Trophoblast cell (in vitro differentiated cells and primary cell): ENCODE measurements around the gene SERPINB6.

Source experiments
- DNase-seq, 2 donors: peaks; one replicate each; pipeline ENCODE4 v3.0.0-alpha.2; 2016
- H2AFZ ChIP-seq: 2 replicates; pipeline ENCODE4 v1.6.1; 2013; ENCODE audit warnings: low read length, moderate library complexity, mild to moderate bottlenecking; ENCODE audit not compliant: insufficient read depth, poor library complexity
- H2AK5ac ChIP-seq: 2 replicates; pipeline ENCODE4 v1.6.1; 2013; ENCODE audit warnings: mild to moderate bottlenecking, low read length
- H2BK120ac ChIP-seq: 2 replicates; pipeline ENCODE4 v1.6.1; 2013; ENCODE audit warnings: low read length, mild to moderate bottlenecking, moderate library complexity; ENCODE audit not compliant: insufficient read depth, poor library complexity
- H2BK12ac ChIP-seq: 2 replicates; pipeline ENCODE4 v1.6.1; 2013; ENCODE audit warnings: mild to moderate bottlenecking, low read length, moderate library complexity
- H2BK5ac ChIP-seq: 2 replicates; pipeline ENCODE4 v1.6.1; 2013; ENCODE audit warnings: low read length, low read depth, moderate library complexity, mild to moderate bottlenecking; ENCODE audit not compliant: poor library complexity
- H3K14ac ChIP-seq: 2 replicates; pipeline ENCODE4 v1.6.1; 2013; ENCODE audit warnings: mild to moderate bottlenecking, low read length
- H3K18ac ChIP-seq: 2 replicates; pipeline ENCODE4 v1.6.1; 2013; ENCODE audit warnings: mild to moderate bottlenecking, low read length
- H3K23ac ChIP-seq: 2 replicates; pipeline ENCODE4 v1.6.1; 2013; ENCODE audit warnings: low read length
- H3K27ac ChIP-seq: 2 replicates; pipeline ENCODE4 v1.5.1; 2013; ENCODE audit warnings: low read depth, mild to moderate bottlenecking, inconsistent platforms, low read length, moderate library complexity
- H3K27me3 ChIP-seq: 2 replicates; pipeline ENCODE4 v1.6.1; 2013; ENCODE audit warnings: inconsistent platforms, mild to moderate bottlenecking, low read length, moderate library complexity; ENCODE audit not compliant: insufficient read depth
- H3K36me3 ChIP-seq, 2 experiments: 1 replicate in 1 of 2; 2 replicates in 1 of 2; pipeline ENCODE4 v1.6.1; 2013; ENCODE audit warnings: low read length in 2 of 2, mild to moderate bottlenecking in 2 of 2, moderate library complexity in 1 of 2; ENCODE audit not compliant: insufficient read depth in 2 of 2, control insufficient read depth in 1 of 2
- H3K4ac ChIP-seq: 2 replicates; pipeline ENCODE4 v1.6.1; 2013; ENCODE audit warnings: low read depth, mild to moderate bottlenecking, low read length, moderate library complexity
- H3K4me1 ChIP-seq, 2 experiments: 1 replicate in 1 of 2; 2 replicates in 1 of 2; pipeline ENCODE4 v1.6.1; 2013; ENCODE audit warnings: low read length in 2 of 2, mild to moderate bottlenecking in 2 of 2, moderate library complexity in 1 of 2; ENCODE audit not compliant: insufficient read depth in 2 of 2, control insufficient read depth in 1 of 2
- H3K4me2 ChIP-seq: 2 replicates; pipeline ENCODE4 v1.6.1; 2013; ENCODE audit warnings: inconsistent platforms, mild to moderate bottlenecking, low read length, moderate library complexity
- H3K4me3 ChIP-seq: 2 replicates; pipeline ENCODE4 v1.5.1; 2013; ENCODE audit warnings: mild to moderate bottlenecking, low read depth, low read length, inconsistent platforms
- H3K79me1 ChIP-seq: one replicate; pipeline ENCODE4 v1.6.1; 2013; ENCODE audit warnings: low read length
- H3K79me2 ChIP-seq: 2 replicates; pipeline ENCODE4 v1.6.1; 2013; ENCODE audit warnings: low read length, mild to moderate bottlenecking; ENCODE audit not compliant: control insufficient read depth, insufficient read depth, poor library complexity
- H3K9ac ChIP-seq: 2 replicates; pipeline ENCODE4 v1.6.1; 2013; ENCODE audit warnings: mild to moderate bottlenecking, low read length
- H3K9me3 ChIP-seq: 2 replicates; pipeline ENCODE4 v1.6.1; 2013; ENCODE audit warnings: low read depth, mild to moderate bottlenecking, control low read depth, inconsistent platforms, low read length; ENCODE audit not compliant: insufficient read depth
- H4K12ac ChIP-seq: 2 replicates; pipeline ENCODE4 v1.6.1; 2013; ENCODE audit warnings: low read depth, mild to moderate bottlenecking, low read length, moderate library complexity
- H4K8ac ChIP-seq: 2 replicates; pipeline ENCODE4 v1.6.1; 2013; ENCODE audit warnings: low read depth, mild to moderate bottlenecking, low read length, moderate library complexity
- H4K91ac ChIP-seq: one replicate; pipeline ENCODE4 v1.6.1; 2013; ENCODE audit warnings: low read depth, mild to moderate bottlenecking, low read length, moderate library complexity
- WGBS: extraction: QIAGEN DNeasy Blood & Tissue Kit; methylation state at CpG from one replicate; pipeline ENCODE4 v1.1.7; 2013; ENCODE audit warnings: missing lambda C conversion rate; ENCODE audit not compliant: insufficient read length, insufficient coverage; ENCODE audit errors: extremely low coverage; 5-methylcytosine and 5-hydroxymethylcytosine counted together

Gene SERPINB6

DNA sequence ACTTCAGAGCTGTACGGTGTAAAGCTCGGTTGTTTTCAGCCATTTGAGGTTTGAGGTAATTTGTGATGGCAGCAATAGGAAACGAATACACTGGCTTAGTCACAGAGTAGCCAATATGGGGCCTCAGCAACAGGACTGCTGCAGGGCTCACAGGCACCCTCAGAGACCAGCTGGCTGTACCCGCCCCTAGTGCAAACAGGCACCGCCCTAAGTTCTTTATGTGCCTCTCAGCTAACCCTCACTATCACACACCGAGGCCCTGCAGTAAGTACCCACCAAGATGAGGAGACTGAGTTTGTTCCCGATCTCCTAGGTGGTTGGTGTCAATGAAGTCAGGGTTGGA lies 57.1 kb downstream of the SERPINB6 start:
- no peak overlapping the region for H4K12ac ChIP-seq
- no peak overlapping the region for H3K27ac ChIP-seq
- WGBS, result no CpG with 5 or more reads among the region's 7 CpGs

DNA sequence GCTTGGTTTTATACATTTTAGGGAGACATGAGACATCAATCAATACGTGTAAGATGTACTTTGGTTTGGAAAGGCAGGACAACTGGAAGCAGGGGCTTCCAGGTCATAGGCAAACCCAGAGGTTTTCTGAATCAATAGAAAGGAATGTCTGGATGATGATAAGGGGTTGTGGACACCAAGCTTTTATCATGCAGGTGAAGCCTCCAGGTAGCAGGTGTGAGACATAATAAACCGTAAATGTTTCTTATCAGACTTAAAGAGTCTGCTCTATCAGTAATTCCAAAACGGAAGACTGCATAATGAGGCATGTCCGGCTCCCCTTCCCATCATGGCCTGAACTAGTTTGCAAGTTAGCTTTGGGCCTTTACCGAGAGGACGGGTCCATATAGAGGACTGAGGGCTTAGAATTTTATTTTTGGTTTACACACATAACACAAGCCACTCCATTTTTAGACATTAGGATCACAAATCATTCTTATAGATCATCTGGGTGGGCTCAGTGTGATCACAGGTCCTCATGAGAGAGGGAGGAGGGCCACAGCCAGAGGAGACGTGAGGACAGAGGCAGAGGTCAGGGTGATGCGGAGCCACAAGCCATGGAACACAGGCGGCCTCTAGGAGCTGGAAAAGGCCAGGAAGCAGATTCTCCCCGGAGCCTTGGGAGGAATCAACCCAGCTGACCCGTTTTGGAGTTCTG lies 57.6 kb downstream of the SERPINB6 start:
- Histone ChIP-seq H3K9ac (no peak overlapping the region), H4K12ac (no peak overlapping the region), H2BK120ac (peak overlapping the region; percentile 54), H4K91ac (peak overlapping the region; percentile 67), H2BK5ac (no peak overlapping the region), H3K4ac (no peak overlapping the region), H3K79me2 (no peaks in the 10 kb centered on the region), H3K23ac (no peak overlapping the region), H3K27me3 (no peaks in the 10 kb centered on the region), H3K36me3 (no peaks in the 10 kb centered on the region), H3K18ac (no peak overlapping the region), H3K9me3 (no peaks in the 10 kb centered on the region), H3K14ac (no peak overlapping the region), H3K27ac (no peak overlapping the region), H3K4me3 (no peak overlapping the region), H2BK12ac (peak overlapping the region; percentile 26), H2AFZ (no peak overlapping the region), H3K4me2 (no peak overlapping the region), H4K8ac (no peak overlapping the region), H3K4me1 (peaks cover 5 to 8% of the 10 kb centered on the region in 2 experiments), H2AK5ac (no peak overlapping the region), H3K79me1 (peaks cover 7% of the 10 kb centered on the region)
- DNase-seq, result peak; percentile 49 to 64
- no CpG with 5 or more reads among the region's 11 CpGs for WGBS

More for the DNA sequence above, 57.1 kb downstream of the SERPINB6 start:
- Histone ChIP-seq H3K4ac (no peak overlapping the region), H3K79me1 (peaks cover 7% of the 10 kb centered on the region), H3K36me3 (no peaks in the 10 kb centered on the region), H3K9ac (no peak overlapping the region), H3K79me2 (no peaks in the 10 kb centered on the region), H2AK5ac (no peak overlapping the region), H2BK5ac (no peak overlapping the region), H3K18ac (peak overlapping the region; percentile 24), H3K4me3 (no peak overlapping the region), H3K4me1 (peaks cover 5 to 8% of the 10 kb centered on the region in 2 experiments), H2BK12ac (no peak overlapping the region), H3K27me3 (no peaks in the 10 kb centered on the region), H3K23ac (no peak overlapping the region), H4K91ac (peak overlapping the region; percentile 67), H3K9me3 (no peaks in the 10 kb centered on the region), H3K14ac (no peak overlapping the region), H2BK120ac (peak overlapping the region; percentile 54), H3K4me2 (no peak overlapping the region), H4K8ac (no peak overlapping the region), H2AFZ (no peak overlapping the region)
- DNase-seq, result no peak

DNA sequence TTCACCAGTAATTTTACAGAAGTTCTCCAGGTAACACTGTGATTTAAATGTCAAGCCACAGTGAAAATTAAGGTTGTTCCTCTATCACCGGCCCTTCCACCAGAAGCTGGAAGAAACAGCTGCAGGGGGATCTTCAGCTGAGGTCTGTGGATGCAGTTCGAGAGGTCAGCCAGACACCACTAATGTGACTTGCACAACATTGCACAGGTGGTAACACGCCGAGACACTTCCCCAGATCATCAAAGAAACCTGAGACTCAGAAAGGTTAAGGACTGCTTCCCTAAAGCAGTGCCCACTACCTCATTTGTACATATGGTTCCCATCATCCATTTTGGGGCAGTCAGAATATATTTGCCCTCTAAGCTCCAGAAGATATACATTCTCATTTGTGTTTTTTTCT lies 60.2 kb downstream of the SERPINB6 start:
- no peak overlapping the region for H2BK12ac ChIP-seq
- H4K91ac ChIP-seq, result no peak overlapping the region
- no peak overlapping the region for H3K9ac ChIP-seq
- H3K4me2 ChIP-seq, result no peak overlapping the region
- H3K4me3 ChIP-seq, result no peak overlapping the region
- H2BK5ac ChIP-seq, result no peak overlapping the region
- H3K4me1 ChIP-seq, result peaks cover 12 to 14% of the 10 kb centered on the region in 2 experiments
- no peak for DNase-seq
- H2AFZ ChIP-seq, result no peak overlapping the region
- H3K79me1 ChIP-seq, result peaks cover 13% of the 10 kb centered on the region
- no peak overlapping the region for H2AK5ac ChIP-seq
- no peaks in the 10 kb centered on the region for H3K36me3 ChIP-seq
- H4K12ac ChIP-seq, result no peak overlapping the region
- no CpG with 5 or more reads among the region's 4 CpGs for WGBS
- H3K27me3 ChIP-seq, result no peaks in the 10 kb centered on the region
- no peak overlapping the region for H4K8ac ChIP-seq
- no peak overlapping the region for H2BK120ac ChIP-seq
- H3K18ac ChIP-seq, result no peak overlapping the region
- no peak overlapping the region for H3K14ac ChIP-seq
- H3K4ac ChIP-seq, result no peak overlapping the region
- H3K23ac ChIP-seq, result no peak overlapping the region
- no peaks in the 10 kb centered on the region for H3K9me3 ChIP-seq
- no peaks in the 10 kb centered on the region for H3K79me2 ChIP-seq
- H3K27ac ChIP-seq, result no peak overlapping the region

DNA sequence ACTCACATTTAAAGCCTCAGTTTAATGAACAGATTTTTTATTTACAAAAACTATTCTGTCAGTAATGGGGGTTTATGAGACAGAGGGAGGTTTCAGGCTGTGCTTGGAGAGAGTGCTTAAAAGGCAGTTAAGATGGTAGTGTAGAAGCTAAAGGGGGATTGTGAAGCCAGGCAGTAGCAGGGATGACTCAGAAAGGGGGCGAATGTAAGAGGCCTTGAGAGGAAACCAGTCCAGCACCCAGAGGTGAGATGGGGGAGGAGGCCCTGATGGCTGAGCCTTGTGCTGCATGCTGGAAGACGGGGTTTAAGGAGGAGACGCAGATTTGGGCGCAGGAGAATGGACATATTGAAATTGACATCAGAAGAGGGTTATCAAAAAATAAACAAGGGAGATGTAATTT lies 61.6 kb downstream of the SERPINB6 start:
- WGBS, result no CpG with 5 or more reads among the region's 4 CpGs
- Histone ChIP-seq H3K4me1 (peaks cover 12 to 14% of the 10 kb centered on the region in 2 experiments), H4K8ac (no peak overlapping the region), H2AFZ (no peak overlapping the region), H3K27ac (peak overlapping the region; percentile 74), H3K9me3 (no peaks in the 10 kb centered on the region), H3K23ac (no peak overlapping the region), H3K4me2 (no peak overlapping the region), H4K91ac (peak overlapping the region; percentile 70), H3K4me3 (no peak overlapping the region), H3K4ac (no peak overlapping the region), H3K14ac (peak overlapping the region; percentile 12), H3K79me1 (peaks cover 13% of the 10 kb centered on the region), H2BK12ac (no peak overlapping the region), H3K79me2 (no peaks in the 10 kb centered on the region), H3K18ac (no peak overlapping the region), H3K27me3 (no peaks in the 10 kb centered on the region), H2BK5ac (peak overlapping the region; percentile 34), H2BK120ac (peak overlapping the region; percentile 55), H2AK5ac (no peak overlapping the region), H3K36me3 (no peaks in the 10 kb centered on the region), H3K9ac (no peak overlapping the region), H4K12ac (no peak overlapping the region)
- peak in 1 of 2 donors; percentile 34 for DNase-seq
